ENCODE measurements around the gene RMI2. TPM values are rescaled to one million over a fixed set of nuclear protein-coding genes. Genes with fewer than 3 reads are reported as not detected.

RMI2 gene
- total RNA-seq, 1 experiment from 2014 or later = 11.1 TPM

GRCh38 chr16:11315510-11315909 lies 29.7 kb upstream of the RMI2 start:
- BruUV-seq (replicated peaks) = no TSS peak
- Histone ChIP-seq H3K9me3 (ENCODE audit: control insufficient read depth, insufficient read depth, low read depth, low read length) (no peaks in the 10 kb centered on the region), H3K27ac (ENCODE audit: low read length) (no peak overlapping the region), H3K36me3 (ENCODE audit: control insufficient read depth, insufficient read depth, low read length) (no peaks in the 10 kb centered on the region), H3K4me3 (ENCODE audit: low read depth in 2 of 2, low read length in 2 of 2) (no peak overlapping the region), H3K4me1 (ENCODE audit: control insufficient read depth, insufficient read depth, low read length) (peaks cover 20% of the 10 kb centered on the region), H3K27me3 (ENCODE audit: control insufficient read depth, insufficient read depth, low read length) (no peaks in the 10 kb centered on the region)
- ChIA-PET CTCF (no interaction called here), POLR2A (no interaction called here)
- intact Hi-C loops (cut with micrococcal nuclease; ENCODE audit: unreplicated experiment) = no loop called here
- ATAC-seq (no peak), DNase-seq (ENCODE audit: low read depth, low spot score) (no peak)
- TF ChIP-seq TCF7L2 (IDR thresholded peaks at IDR 0.05; ENCODE audit: low read depth, low read length) (no peak), SIN3A (IDR thresholded peaks at IDR 0.05; ENCODE audit: borderline replicate concordance, insufficient read depth, low read depth, low read length) (no peak), POLR2AphosphoS5 (IDR thresholded peaks at IDR 0.05; ENCODE audit: low read depth, low read length) (no peak), REST (IDR thresholded peaks at IDR 0.05; ENCODE audit: insufficient read depth in 1 of 2, low read depth in 2 of 2, low read length in 1 of 2) (no peak)
- TF ChIP-seq, protein P1, sequence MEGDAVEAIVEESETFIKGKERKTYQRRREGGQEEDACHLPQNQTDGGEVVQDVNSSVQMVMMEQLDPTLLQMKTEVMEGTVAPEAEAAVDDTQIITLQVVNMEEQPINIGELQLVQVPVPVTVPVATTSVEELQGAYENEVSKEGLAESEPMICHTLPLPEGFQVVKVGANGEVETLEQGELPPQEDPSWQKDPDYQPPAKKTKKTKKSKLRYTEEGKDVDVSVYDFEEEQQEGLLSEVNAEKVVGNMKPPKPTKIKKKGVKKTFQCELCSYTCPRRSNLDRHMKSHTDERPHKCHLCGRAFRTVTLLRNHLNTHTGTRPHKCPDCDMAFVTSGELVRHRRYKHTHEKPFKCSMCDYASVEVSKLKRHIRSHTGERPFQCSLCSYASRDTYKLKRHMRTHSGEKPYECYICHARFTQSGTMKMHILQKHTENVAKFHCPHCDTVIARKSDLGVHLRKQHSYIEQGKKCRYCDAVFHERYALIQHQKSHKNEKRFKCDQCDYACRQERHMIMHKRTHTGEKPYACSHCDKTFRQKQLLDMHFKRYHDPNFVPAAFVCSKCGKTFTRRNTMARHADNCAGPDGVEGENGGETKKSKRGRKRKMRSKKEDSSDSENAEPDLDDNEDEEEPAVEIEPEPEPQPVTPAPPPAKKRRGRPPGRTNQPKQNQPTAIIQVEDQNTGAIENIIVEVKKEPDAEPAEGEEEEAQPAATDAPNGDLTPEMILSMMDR (IDR thresholded peaks at IDR 0.05) = no peak
- in situ Hi-C loops (cut with HindIII; ENCODE audit: low pct_unique_long_range_greater_than_20kb, low sequenced_read_pairs) = no loop called here

- ChIA-PET POLR2A (no interaction called here), CTCF (no interaction called here)
- H3K27me3 ChIP-seq (ENCODE audit: control insufficient read depth, insufficient read depth, low read length) = no peaks in the 10 kb centered on the region
- no peak for ATAC-seq
- TF ChIP-seq TCF7L2 (IDR thresholded peaks at IDR 0.05; ENCODE audit: low read depth, low read length) = no peak
- TF ChIP-seq, protein P1 (IDR thresholded peaks at IDR 0.05) = no peak
- TF ChIP-seq POLR2AphosphoS5 (IDR thresholded peaks at IDR 0.05; ENCODE audit: low read depth, low read length) = no peak
- no peak for TF ChIP-seq REST (IDR thresholded peaks at IDR 0.05; ENCODE audit: insufficient read depth in 1 of 2, low read depth in 2 of 2, low read length in 1 of 2)
- TF ChIP-seq SIN3A (IDR thresholded peaks at IDR 0.05; ENCODE audit: borderline replicate concordance, insufficient read depth, low read depth, low read length) = no peak
- intact Hi-C loops (cut with micrococcal nuclease; ENCODE audit: unreplicated experiment) = no loop called here
- H3K9me3 ChIP-seq (ENCODE audit: control insufficient read depth, insufficient read depth, low read depth, low read length) = no peaks in the 10 kb centered on the region
- H3K4me1 ChIP-seq (ENCODE audit: control insufficient read depth, insufficient read depth, low read length) = peaks cover 20% of the 10 kb centered on the region
- BruUV-seq (replicated peaks) = no TSS peak
- no peak for DNase-seq (ENCODE audit: low read depth, low spot score)
- no peak overlapping the region for H3K27ac ChIP-seq (ENCODE audit: low read length)
- in situ Hi-C loops (cut with HindIII; ENCODE audit: low pct_unique_long_range_greater_than_20kb, low sequenced_read_pairs) = no loop called here
- H3K4me3 ChIP-seq (ENCODE audit: low read depth in 2 of 2, low read length in 2 of 2) = no peak overlapping the region
- no peaks in the 10 kb centered on the region for H3K36me3 ChIP-seq (ENCODE audit: control insufficient read depth, insufficient read depth, low read length)
These were observed 28.8 kb upstream of the RMI2 start for GRCh38 chr16:11316331-11317015.
